OCI-LY7 (cell line): ENCODE measurements around the gene GNAO1. TPM values are rescaled to one million over a fixed set of nuclear protein-coding genes. Genes with fewer than 3 reads are reported as not detected.

Source experiments
- BruUV-seq: library from RNA; stranded (reverse); fragments of 400-500 nt; replicated peaks from 2 replicates; lab custom pipeline; 2021; lab: Mats Ljungman, UMichigan
- CTCF ChIA-PET: fragments of 300-600 bp; sonication (Branson Sonifier 250); formaldehyde crosslinking; loops from one replicate; lab custom pipeline; 2022; ENCODE audit warnings: antibody characterized with exemption; ENCODE audit not compliant: unreplicated experiment; lab: Charles Lee
- POLR2A ChIA-PET: fragments of 300-600 bp; sonication (Branson Sonifier 250); formaldehyde crosslinking; loops from one replicate; lab custom pipeline; 2022; ENCODE audit warnings: antibody characterized with exemption; lab: Charles Lee
- DNase-seq: peaks from one replicate; pipeline ENCODE4 v3.0.0-alpha.2; 2015; ENCODE audit warnings: low spot score
- H2AFZ ChIP-seq: fragments of 200-600 bp; sonication (generic), shearing (Covaris generic); 2 replicates; pipeline ENCODE4 v1.6.1; 2014; ENCODE audit warnings: mild to moderate bottlenecking, antibody characterized with exemption, low read length, moderate library complexity
- H3K27ac ChIP-seq: fragments of 200-600 bp; sonication (generic); 2 replicates; pipeline ENCODE4 v1.5.1; 2014; ENCODE audit warnings: mixed run types, low read depth, mild to moderate bottlenecking, moderate library complexity, low read length, inconsistent platforms; ENCODE audit not compliant: poor library complexity, severe bottlenecking
- H3K36me3 ChIP-seq: fragments of 200-600 bp; sonication (generic); 2 replicates; pipeline ENCODE4 v1.6.1; 2014; ENCODE audit warnings: mild to moderate bottlenecking, antibody characterized with exemption, low read length, moderate library complexity, mixed read lengths; ENCODE audit not compliant: insufficient read depth
- H3K4me1 ChIP-seq: fragments of 200-600 bp; sonication (generic); 2 replicates; pipeline ENCODE4 v1.5.1; 2014; ENCODE audit warnings: mild to moderate bottlenecking, low read length; ENCODE audit not compliant: insufficient read depth, poor library complexity, severe bottlenecking
- H3K4me2 ChIP-seq: fragments of 200-600 bp; sonication (generic); 2 replicates; pipeline ENCODE4 v1.6.1; 2014; ENCODE audit warnings: mild to moderate bottlenecking, low read length
- H3K4me3 ChIP-seq: fragments of 200-600 bp; sonication (generic); 2 replicates; pipeline ENCODE4 v1.5.1; 2014; ENCODE audit warnings: mild to moderate bottlenecking, low read depth, low read length; ENCODE audit not compliant: poor library complexity, severe bottlenecking
- H3K79me2 ChIP-seq: fragments of 200-600 bp; sonication (generic); 2 replicates; pipeline ENCODE4 v1.6.1; 2016; ENCODE audit warnings: low read depth, mild to moderate bottlenecking, low read length, moderate library complexity, mixed read lengths; ENCODE audit not compliant: insufficient read depth
- H3K9me2 ChIP-seq: fragments of 200-600 bp; sonication (generic); 2 replicates; pipeline ENCODE4 v1.6.1; 2016; ENCODE audit warnings: mild to moderate bottlenecking, low read length, mixed read lengths; ENCODE audit not compliant: insufficient read depth
- H3K9me3 ChIP-seq: fragments of 200-600 bp; sonication (generic); 2 replicates; pipeline ENCODE4 v1.6.1; 2014; ENCODE audit warnings: mild to moderate bottlenecking, mixed run types, low read length, mixed read lengths
- H4K20me1 ChIP-seq: fragments of 200-600 bp; sonication (generic); 2 replicates; pipeline ENCODE4 v1.6.1; 2014; ENCODE audit warnings: mild to moderate bottlenecking, antibody characterized with exemption, low read length, moderate library complexity, mixed read lengths; ENCODE audit not compliant: insufficient read depth
- EZH2phosphoT487 ChIP-seq: fragments of 200-600 bp; sonication (generic); IDR thresholded peaks from 2 replicates; pipeline ENCODE4 v1.6.1; 2018; ENCODE audit warnings: low read depth, borderline replicate concordance, mild to moderate bottlenecking, mixed run types, antibody characterized with exemption, low read length, moderate library complexity, mixed read lengths
- intact Hi-C: fragments of 100-400 bp; cut with micrococcal nuclease; formaldehyde crosslinking; loops from one replicate; pipeline ENCODE4 v1.10.0; 2022; ENCODE audit not compliant: unreplicated experiment
- total RNA-seq, 2 experiments: library from RNA; depleted of rRNA in 1 of 2; stranded (reverse); fragments of >200 nt in 1 of 2; shearing (Covaris generic) in 1 of 2; gene quantifications; 2 replicates each; pipeline ENCODE4 v1.2.3, GENCODE V29; 2014 to 2022
- TF ChIP-seq, protein P1 (sequence below): fragments of 200-600 bp; sonication (generic); conservative IDR thresholded peaks from 2 replicates; pipeline ENCODE4 v1.5.1; 2014; ENCODE audit warnings: mild to moderate bottlenecking, antibody characterized with exemption, low read length, moderate library complexity, mixed read lengths

GNAO1 gene
- total RNA-seq, 2 experiments from 2014 or later = not detected

DNA sequence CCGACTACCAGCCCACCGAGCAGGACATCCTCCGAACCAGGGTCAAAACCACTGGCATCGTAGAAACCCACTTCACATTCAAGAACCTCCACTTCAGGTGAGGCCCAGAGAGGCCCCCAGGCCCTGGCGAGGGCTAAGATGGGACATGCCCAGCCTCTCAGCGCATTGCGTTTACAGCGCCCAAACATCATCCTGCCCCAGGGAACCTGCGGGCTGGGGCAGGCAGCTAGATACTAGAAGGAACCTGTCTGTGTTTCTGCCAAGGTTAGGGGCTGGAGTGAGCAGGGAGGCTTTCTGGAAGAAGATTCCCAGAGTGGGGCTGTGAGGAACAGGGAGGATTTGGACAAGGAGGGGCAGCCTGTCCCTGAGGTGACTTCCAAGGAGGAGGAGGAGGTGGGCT is 143.5 kb downstream of the GNAO1 start:
- BruUV-seq = no TSS peak
- CTCF ChIA-PET = no interaction called here
- Histone ChIP-seq H3K9me3 (no peaks in the 10 kb centered on the region), H3K27ac (no peak overlapping the region), H3K36me3 (no peaks in the 10 kb centered on the region), H3K4me3 (no peak overlapping the region), H3K4me1 (peaks cover 8% of the 10 kb centered on the region), H2AFZ (no peak overlapping the region), H4K20me1 (no peaks in the 10 kb centered on the region), H3K4me2 (no peak overlapping the region), H3K9me2 (no peaks in the 10 kb centered on the region), H3K79me2 (no peaks in the 10 kb centered on the region)
- intact Hi-C loops = no loop called here
- TF ChIP-seq, protein P1, sequence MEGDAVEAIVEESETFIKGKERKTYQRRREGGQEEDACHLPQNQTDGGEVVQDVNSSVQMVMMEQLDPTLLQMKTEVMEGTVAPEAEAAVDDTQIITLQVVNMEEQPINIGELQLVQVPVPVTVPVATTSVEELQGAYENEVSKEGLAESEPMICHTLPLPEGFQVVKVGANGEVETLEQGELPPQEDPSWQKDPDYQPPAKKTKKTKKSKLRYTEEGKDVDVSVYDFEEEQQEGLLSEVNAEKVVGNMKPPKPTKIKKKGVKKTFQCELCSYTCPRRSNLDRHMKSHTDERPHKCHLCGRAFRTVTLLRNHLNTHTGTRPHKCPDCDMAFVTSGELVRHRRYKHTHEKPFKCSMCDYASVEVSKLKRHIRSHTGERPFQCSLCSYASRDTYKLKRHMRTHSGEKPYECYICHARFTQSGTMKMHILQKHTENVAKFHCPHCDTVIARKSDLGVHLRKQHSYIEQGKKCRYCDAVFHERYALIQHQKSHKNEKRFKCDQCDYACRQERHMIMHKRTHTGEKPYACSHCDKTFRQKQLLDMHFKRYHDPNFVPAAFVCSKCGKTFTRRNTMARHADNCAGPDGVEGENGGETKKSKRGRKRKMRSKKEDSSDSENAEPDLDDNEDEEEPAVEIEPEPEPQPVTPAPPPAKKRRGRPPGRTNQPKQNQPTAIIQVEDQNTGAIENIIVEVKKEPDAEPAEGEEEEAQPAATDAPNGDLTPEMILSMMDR = no peak
- no peak for TF ChIP-seq EZH2phosphoT487
- no peak for DNase-seq
- POLR2A ChIA-PET = interaction anchor here (0.5 kb wide), 1 partner anchor 86 kb away, joined by 3 read pairs; no protein-coding TSS in a partner anchor

DNA sequence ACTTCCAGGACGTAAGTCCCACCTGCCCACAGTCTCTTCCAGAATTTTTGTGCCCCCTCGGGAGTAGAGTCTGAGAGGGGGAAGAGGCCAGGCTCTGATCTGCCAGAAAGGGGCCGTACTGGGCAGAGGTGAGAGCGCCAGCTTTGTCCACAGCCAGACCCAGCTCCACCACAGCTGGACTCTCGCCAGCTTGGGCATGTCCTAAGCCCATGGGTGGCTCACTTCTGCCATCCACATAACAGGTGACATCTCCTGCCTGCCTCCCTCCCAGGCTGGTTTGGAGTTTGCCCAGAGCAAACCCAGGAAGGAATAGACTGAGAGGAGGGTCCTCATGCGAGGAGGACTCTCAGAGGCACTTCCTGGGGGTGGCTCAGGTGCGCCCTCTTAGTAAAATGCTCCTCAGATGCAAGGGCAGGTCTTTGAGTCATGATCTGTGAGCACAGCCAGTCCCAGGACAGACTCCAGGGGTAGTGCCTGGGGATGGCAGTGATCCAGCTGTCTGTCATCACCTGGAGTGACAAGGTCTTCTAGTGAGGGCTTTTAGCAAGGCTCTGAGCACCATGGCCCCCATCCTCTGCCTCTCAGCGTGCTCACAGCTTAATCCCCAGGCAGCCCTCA is 144.9 kb downstream of the GNAO1 start:
- Histone ChIP-seq H3K79me2 (no peaks in the 10 kb centered on the region), H3K9me2 (no peaks in the 10 kb centered on the region), H4K20me1 (no peaks in the 10 kb centered on the region), H3K36me3 (no peaks in the 10 kb centered on the region), H3K4me3 (no peak overlapping the region), H3K27ac (no peak overlapping the region), H3K4me2 (no peak overlapping the region), H2AFZ (no peak overlapping the region), H3K9me3 (no peaks in the 10 kb centered on the region), H3K4me1 (no peaks in the 10 kb centered on the region)
- ChIA-PET POLR2A (interaction anchor here (0.6 kb wide), 1 partner anchor 363 kb away, joined by 6 read pairs; no protein-coding TSS in a partner anchor), CTCF (no interaction called here)
- TF ChIP-seq, protein P1 = peak; percentile 23; the same call in 1 of the 2 replicates
- no peak for TF ChIP-seq EZH2phosphoT487
- intact Hi-C loops = no loop called here
- BruUV-seq = no TSS peak
- no peak for DNase-seq

DNA sequence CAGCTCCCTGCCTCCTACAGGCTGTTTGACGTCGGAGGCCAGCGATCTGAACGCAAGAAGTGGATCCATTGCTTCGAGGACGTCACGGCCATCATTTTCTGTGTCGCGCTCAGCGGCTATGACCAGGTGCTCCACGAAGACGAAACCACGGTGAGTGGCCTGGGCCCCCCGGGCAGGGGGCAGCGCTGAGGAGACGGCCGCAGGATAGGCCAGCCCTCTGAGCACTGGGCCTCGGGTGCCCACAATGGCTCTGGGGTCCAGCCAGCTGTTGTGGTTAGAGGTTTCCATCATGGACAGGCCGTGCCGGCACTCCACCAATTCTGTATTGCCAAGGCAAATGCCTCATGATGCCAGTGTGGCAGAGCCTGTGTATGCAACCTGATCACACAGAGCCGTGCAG is 145.4 kb downstream of the GNAO1 start:
- BruUV-seq = no TSS peak
- Histone ChIP-seq H2AFZ (no peak overlapping the region), H3K36me3 (no peaks in the 10 kb centered on the region), H3K79me2 (no peaks in the 10 kb centered on the region), H3K4me1 (no peaks in the 10 kb centered on the region), H3K4me2 (no peak overlapping the region), H3K9me3 (no peaks in the 10 kb centered on the region), H3K27ac (no peak overlapping the region), H3K9me2 (no peaks in the 10 kb centered on the region), H4K20me1 (no peaks in the 10 kb centered on the region), H3K4me3 (no peak overlapping the region)
- CTCF ChIA-PET = no interaction called here
- no peak for DNase-seq
- POLR2A ChIA-PET = no interaction called here
- intact Hi-C loops = no loop called here
- TF ChIP-seq, protein P1 = no peak
- no peak for TF ChIP-seq EZH2phosphoT487
